HCT116 (cell line): Measurements from ENCODE around the gene HOXC4. TPM values are rescaled to one million over a fixed set of nuclear protein-coding genes. Genes with fewer than 3 reads are reported as not detected.

Experiments used
- ATAC-seq: fragments of 200-7000 bp; cut with Tn5 transposase; 2 replicates; pipeline ENCODE4 v1.9.1; 2020; ENCODE audit warnings: mild to moderate bottlenecking, moderate library complexity
- BruUV-seq: library from RNA; stranded (reverse); fragments of 400-500 nt; replicated peaks from 2 replicates; lab custom pipeline; 2021; lab: Mats Ljungman, UMichigan
- CTCF ChIA-PET: fragments of 300-600 bp; sonication (Branson Sonifier 250); formaldehyde crosslinking; loops from one replicate; lab custom pipeline; 2021; ENCODE audit warnings: antibody characterized with exemption; lab: Charles Lee
- POLR2A ChIA-PET: fragments of 300-600, 350-600 bp; sonication (Branson Sonifier 250); formaldehyde crosslinking; loops from one replicate; lab custom pipeline; 2021; ENCODE audit warnings: antibody characterized with exemption; lab: Charles Lee
- RAD21 ChIA-PET, 2 experiments: fragments of 300-600 bp; sonication (Branson Sonifier 250); formaldehyde crosslinking; loops; one replicate each; lab custom pipeline; 2023; ENCODE audit warnings: low total read pairs in 2 of 2; ENCODE audit not compliant: uncharacterized antibody in 2 of 2, unreplicated experiment in 2 of 2, low non-redundant PET in 1 of 2; lab: Charles Lee
- DNase-seq: peaks from one replicate; pipeline ENCODE4 v3.0.0-alpha.2; 2010; ENCODE audit warnings: low read depth, low spot score
- H2AFZ ChIP-seq: fragments of 200-600 bp; shearing (Covaris generic), sonication (generic); 2 replicates; pipeline ENCODE4 v1.6.1; 2017; ENCODE audit warnings: low read depth, mixed run types, mixed read lengths, antibody characterized with exemption, low read length; ENCODE audit not compliant: poor library complexity, severe bottlenecking
- H3K27ac ChIP-seq: 2 replicates; pipeline ENCODE4 v1.5.1; 2012; ENCODE audit warnings: low read depth, low read length
- H3K27me3 ChIP-seq: fragments of 200-600 bp; sonication (generic); 2 replicates; pipeline ENCODE4 v1.6.1; 2016; ENCODE audit warnings: mixed run types, low read length, mixed read lengths; ENCODE audit not compliant: insufficient read depth
- H3K36me3 ChIP-seq, 2 experiments: fragments of 200-500 bp in 1 of 2; fragments of 200-600 bp in 1 of 2; sonication (Bioruptor generic) in 1 of 2; sonication (generic) in 1 of 2; 2 replicates each; pipeline versions ENCODE4 v1.5.1 to v1.6.1; 2014 to 2016; ENCODE audit warnings: low read length in 2 of 2, inconsistent platforms in 1 of 2, mixed read lengths in 1 of 2, mixed run types in 1 of 2; ENCODE audit not compliant: insufficient read depth in 2 of 2, control insufficient read depth in 1 of 2
- H3K4me1 ChIP-seq, 2 experiments: fragments of 200-600 bp in 1 of 2; sonication (generic) in 1 of 2; 2 replicates each; pipeline versions ENCODE4 v1.5.1 to v1.6.1; 2012 to 2017; ENCODE audit warnings: low read length in 2 of 2, inconsistent platforms in 1 of 2, mild to moderate bottlenecking in 1 of 2, mixed read lengths in 1 of 2, mixed run types in 1 of 2, moderate library complexity in 1 of 2; ENCODE audit not compliant: insufficient read depth in 2 of 2, control insufficient read depth in 1 of 2
- H3K4me2 ChIP-seq: fragments of 200-600 bp; sonication (generic); 2 replicates; pipeline ENCODE4 v1.6.1; 2017; ENCODE audit warnings: mixed run types, low read length, mixed read lengths
- H3K4me3 ChIP-seq, 2 experiments: fragments of 200-600 bp in 1 of 2; sonication (generic) in 1 of 2; replicated peaks in 1 of 2; 2 replicates each; pipeline ENCODE4 v1.5.1; 2011 to 2016; ENCODE audit warnings: low read length in 2 of 2, control low read depth in 1 of 2, low read depth in 1 of 2, mild to moderate bottlenecking in 1 of 2, mixed read lengths in 1 of 2, mixed run types in 1 of 2
- H3K79me2 ChIP-seq: fragments of 200-600 bp; sonication (generic); 2 replicates; pipeline ENCODE4 v1.6.1; 2017; ENCODE audit warnings: mild to moderate bottlenecking, mixed run types, low read length, moderate library complexity, mixed read lengths; ENCODE audit not compliant: insufficient read depth
- H3K9ac ChIP-seq: fragments of 200-600 bp; sonication (generic); 2 replicates; pipeline ENCODE4 v1.6.1; 2016; ENCODE audit warnings: low read length, mixed read lengths
- H3K9me2 ChIP-seq: fragments of 200-600 bp; sonication (generic), shearing (Covaris generic); 2 replicates; pipeline ENCODE4 v1.6.1; 2017; ENCODE audit warnings: mixed run types, mild to moderate bottlenecking, moderate library complexity; ENCODE audit not compliant: insufficient read depth
- H3K9me3 ChIP-seq, 2 experiments: fragments of 200-500 bp in 1 of 2; fragments of 200-600 bp in 1 of 2; sonication (Bioruptor generic) in 1 of 2; sonication (generic) in 1 of 2; 2 replicates each; pipeline ENCODE4 v1.6.1; 2014 to 2017; ENCODE audit warnings: low read length in 2 of 2, mixed read lengths in 2 of 2, inconsistent platforms in 1 of 2, low read depth in 1 of 2, mild to moderate bottlenecking in 1 of 2, mixed run types in 1 of 2, moderate library complexity in 1 of 2; ENCODE audit not compliant: control insufficient read depth in 1 of 2, insufficient read depth in 1 of 2
- H4K20me1 ChIP-seq: fragments of 200-600 bp; sonication (generic), shearing (Covaris generic); 2 replicates; pipeline ENCODE4 v1.6.1; 2017; ENCODE audit warnings: mixed run types, mild to moderate bottlenecking, moderate library complexity; ENCODE audit not compliant: insufficient read depth
- CBX3 ChIP-seq: IDR thresholded peaks from 2 replicates; pipeline ENCODE4 v1.6.1; 2012; ENCODE audit warnings: low read depth
- EGR1 ChIP-seq: IDR thresholded peaks from 2 replicates; pipeline ENCODE4 v1.6.1; 2012; ENCODE audit warnings: low read depth
- RAD21 ChIP-seq: IDR thresholded peaks from 2 replicates; pipeline ENCODE4 v1.6.1; 2012; ENCODE audit warnings: low read depth, mild to moderate bottlenecking
- SP1 ChIP-seq: IDR thresholded peaks from 2 replicates; pipeline ENCODE4 v1.6.1; 2012; ENCODE audit warnings: low read depth
- SRF ChIP-seq: IDR thresholded peaks from 2 replicates; pipeline ENCODE4 v1.6.1; 2012; ENCODE audit warnings: low read depth
- ZNF274 ChIP-seq: fragments of 200-500 bp; sonication (Bioruptor generic); IDR thresholded peaks from 2 replicates; pipeline ENCODE4 v1.6.1; 2014; ENCODE audit warnings: mild to moderate bottlenecking, low read depth, low read length, inconsistent platforms
- intact Hi-C: fragments of 100-400 bp; cut with micrococcal nuclease; formaldehyde crosslinking; loops from 2 replicates; pipeline ENCODE4 v1.10.0; 2022
- total RNA-seq: library from RNA; stranded (reverse); gene quantifications from one replicate; pipeline ENCODE4 v1.2.1, GENCODE V29; 2021; ENCODE audit not compliant: unreplicated experiment
- TF ChIP-seq, protein P1 (sequence below), 3 experiments: fragments of 200-600 bp in 1 of 3; sonication (generic) in 1 of 3; IDR thresholded peaks in 2 of 3; conservative IDR thresholded peaks in 1 of 3; 2 replicates each; pipeline ENCODE4 v1.5.1; 2012 to 2017; ENCODE audit warnings: low read depth in 2 of 3, low read length in 2 of 3, antibody characterized with exemption in 1 of 3, borderline replicate concordance in 1 of 3, control low read depth in 1 of 3, mild to moderate bottlenecking in 1 of 3, mixed read lengths in 1 of 3, mixed run types in 1 of 3, moderate library complexity in 1 of 3; ENCODE audit not compliant: insufficient read depth in 1 of 3

Gene HOXC4
- total RNA-seq, 1 experiment from 2014 or later = 1.5 TPM

DNA sequence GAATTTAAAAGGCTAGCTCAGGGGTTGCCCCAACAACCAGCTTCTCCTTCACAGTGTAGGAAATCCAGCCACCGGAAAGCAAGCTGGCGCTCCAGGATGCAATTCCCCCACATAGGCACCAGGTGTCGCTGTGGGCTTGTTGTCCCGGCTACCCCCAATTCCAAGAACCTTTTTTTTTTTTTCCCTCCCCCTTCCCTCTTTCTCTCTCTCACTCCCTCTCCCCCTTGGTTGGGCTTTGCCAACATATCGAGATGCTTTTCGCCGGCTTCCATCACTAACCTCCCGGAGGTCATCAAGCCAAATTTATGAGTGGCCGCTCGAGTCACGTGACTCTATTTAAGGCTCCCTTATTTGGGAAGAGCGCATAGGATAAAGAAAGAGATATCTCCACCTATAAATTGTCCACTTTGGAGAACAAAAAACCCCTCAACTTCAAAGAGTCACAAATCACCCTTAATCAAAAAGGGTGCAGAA lies 21.0 kb upstream of the HOXC4 start, which contains the start of gene HOXC5:
Gene HOXC5 (plus strand): TSS at position 424 of the 474 bp plus-strand sequence. CDS start 73 bp downstream, outside the sequence.
- peak; percentile 54 for DNase-seq
- peak within 1 kb of the TSS; percentile 89 for H2AFZ ChIP-seq

More for the DNA sequence above, 21.0 kb upstream of the HOXC4 start, which contains the start of gene HOXC5:
- no peaks in the 10 kb centered on the region for H4K20me1 ChIP-seq
- ChIA-PET RAD21 (interaction anchor here (0.5 to 3.0 kb wide), 11 partner anchors 11 to 175 kb away, joined by 3 to 12 read pairs (median 9); no protein-coding TSS in a partner anchor), POLR2A (interaction anchor here (0.6 to 0.8 kb wide), 4 partner anchors 47 to 327 kb away, joined by 3 read pairs; no protein-coding TSS in a partner anchor), CTCF (interaction anchor here (0.6 to 3.5 kb wide), 34 partner anchors 9 to 737 kb away, joined by 3 to 43 read pairs (median 5); partner anchors contain the start of genes HNRNPA1, HOXC10, HOXC8 and HOXC9)
- intact Hi-C loops = loop anchor here (1.0 to 5.0 kb wide), 2 partner anchors 105 to 169 kb away; no protein-coding TSS in a partner anchor
- H3K9ac ChIP-seq = peak within 1 kb of the TSS; percentile 69
- peaks cover 7 to 29% of the 10 kb centered on the region in 2 experiments for H3K4me1 ChIP-seq
- H3K4me3 ChIP-seq = peak within 1 kb of the TSS; percentile 55 to 77
- peak; percentile 98 for TF ChIP-seq SRF
- TF ChIP-seq, protein P1, sequence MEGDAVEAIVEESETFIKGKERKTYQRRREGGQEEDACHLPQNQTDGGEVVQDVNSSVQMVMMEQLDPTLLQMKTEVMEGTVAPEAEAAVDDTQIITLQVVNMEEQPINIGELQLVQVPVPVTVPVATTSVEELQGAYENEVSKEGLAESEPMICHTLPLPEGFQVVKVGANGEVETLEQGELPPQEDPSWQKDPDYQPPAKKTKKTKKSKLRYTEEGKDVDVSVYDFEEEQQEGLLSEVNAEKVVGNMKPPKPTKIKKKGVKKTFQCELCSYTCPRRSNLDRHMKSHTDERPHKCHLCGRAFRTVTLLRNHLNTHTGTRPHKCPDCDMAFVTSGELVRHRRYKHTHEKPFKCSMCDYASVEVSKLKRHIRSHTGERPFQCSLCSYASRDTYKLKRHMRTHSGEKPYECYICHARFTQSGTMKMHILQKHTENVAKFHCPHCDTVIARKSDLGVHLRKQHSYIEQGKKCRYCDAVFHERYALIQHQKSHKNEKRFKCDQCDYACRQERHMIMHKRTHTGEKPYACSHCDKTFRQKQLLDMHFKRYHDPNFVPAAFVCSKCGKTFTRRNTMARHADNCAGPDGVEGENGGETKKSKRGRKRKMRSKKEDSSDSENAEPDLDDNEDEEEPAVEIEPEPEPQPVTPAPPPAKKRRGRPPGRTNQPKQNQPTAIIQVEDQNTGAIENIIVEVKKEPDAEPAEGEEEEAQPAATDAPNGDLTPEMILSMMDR (IDR thresholded peaks at IDR 0.05 in 2 of 3, conservative IDR thresholded peaks at IDR 0.05 in 1 of 3; ENCODE audit: borderline replicate concordance in 1 of 3, insufficient read depth in 1 of 3, low read depth in 2 of 3, low read length in 2 of 3) = peak; percentile 88 to 98 (median 94)
- TF ChIP-seq EGR1 = no peak
- no peak for TF ChIP-seq CBX3
- TF ChIP-seq SP1 = no peak
- TF ChIP-seq ZNF274 = no peak
- TF ChIP-seq RAD21 = peak; percentile 88
- ATAC-seq = peak; percentile 53
- no peaks in the 10 kb centered on the region for H3K36me3 ChIP-seq
- H3K4me2 ChIP-seq = peak within 1 kb of the TSS; percentile 100
- H3K79me2 ChIP-seq = no peaks in the 10 kb centered on the region
- H3K9me3 ChIP-seq = no peaks in the 10 kb centered on the region
- no peaks in the 10 kb centered on the region for H3K27me3 ChIP-seq
- peak within 1 kb of the TSS; percentile 35 for H3K27ac ChIP-seq
- no peaks in the 10 kb centered on the region for H3K9me2 ChIP-seq
- BruUV-seq = no TSS peak
